GM12801 (cell line): ENCODE data around the gene TESK2.

ENCODE experiments used
- CTCF ChIP-seq: IDR thresholded peaks from one replicate; pipeline ENCODE4 v1.5.1; 2011; ENCODE audit warnings: control low read depth; ENCODE audit not compliant: insufficient read length; ENCODE audit errors: extremely low read depth

The TESK2 gene

DNA sequence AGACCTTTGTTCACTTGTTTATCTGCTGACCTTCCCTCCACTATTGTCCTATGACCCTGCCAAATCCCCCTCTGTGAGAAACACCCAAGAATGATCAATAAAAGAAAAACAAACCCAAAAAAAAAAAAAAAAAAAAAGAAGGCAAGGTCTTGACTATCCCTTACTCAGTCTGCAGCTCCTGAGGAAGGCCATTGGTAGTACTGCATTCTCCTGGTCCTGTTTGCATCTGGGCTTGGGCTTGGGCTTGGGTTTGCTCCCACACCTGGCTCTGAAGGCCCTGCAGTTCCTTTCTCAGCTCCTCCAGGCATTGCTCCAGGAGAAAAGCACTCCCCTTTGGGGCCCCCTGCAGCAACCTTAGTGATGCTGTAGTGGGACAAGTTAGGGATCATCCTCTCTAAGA, 7.3 kb upstream of the TESK2 start:
- no peak for TF ChIP-seq CTCF

- no peak for TF ChIP-seq CTCF
These were observed 2.2 kb upstream of the TESK2 start for GRCh38 chr1:45493116-45493697.

DNA sequence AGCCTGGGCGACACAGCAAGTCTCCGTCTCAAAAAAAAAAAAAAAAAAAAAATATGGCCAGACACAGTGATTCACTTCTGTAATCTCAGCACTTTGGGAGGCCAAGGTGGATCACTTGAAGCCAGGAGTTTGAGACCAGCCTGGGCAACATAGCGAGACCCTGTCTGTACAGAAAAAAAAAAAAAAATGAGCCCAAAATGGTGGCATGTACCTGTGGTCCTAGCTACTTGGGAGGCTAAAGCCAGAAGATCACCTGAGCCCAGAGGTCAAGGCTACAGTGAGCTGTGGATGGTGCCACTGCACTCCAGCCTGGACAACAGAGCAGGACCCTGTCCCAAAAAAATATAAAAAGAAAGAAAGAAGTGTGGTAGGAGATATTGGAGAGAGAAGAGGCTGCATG, 1.7 kb upstream of the TESK2 start:
- TF ChIP-seq CTCF: no peak

GRCh38 chr1:45491487-45492260, 711 bp upstream of the TESK2 start:
- TF ChIP-seq CTCF: no peak

DNA sequence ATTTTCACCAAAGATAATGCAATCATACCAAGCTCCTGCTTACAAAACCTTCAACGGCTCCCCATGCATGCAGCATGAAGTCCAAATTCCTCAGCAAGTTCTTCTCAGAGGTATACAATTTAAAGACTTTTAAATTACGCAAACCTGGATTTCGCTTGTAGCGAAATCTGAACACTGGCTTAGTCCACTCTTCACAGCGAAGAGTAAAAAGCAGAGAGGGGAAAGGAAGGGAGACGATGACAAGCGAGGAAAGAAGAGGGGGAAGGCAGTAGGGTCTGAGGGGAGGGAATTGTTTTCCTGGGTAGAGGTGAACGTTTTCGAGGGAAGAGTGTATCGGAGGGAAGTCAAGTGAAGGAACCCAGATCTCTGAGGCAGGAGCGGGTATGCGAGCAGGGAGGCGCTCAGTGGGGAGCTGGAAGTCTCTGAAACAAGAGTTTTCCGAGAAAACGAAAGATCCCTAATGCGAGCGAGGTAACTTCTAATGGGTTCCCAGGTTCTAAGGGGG, 790 bp downstream of the TESK2 start:
- TF ChIP-seq CTCF: no peak

GRCh38 chr1:45488666-45489377, 2.1 kb downstream of the TESK2 start:
- no peak for TF ChIP-seq CTCF

DNA sequence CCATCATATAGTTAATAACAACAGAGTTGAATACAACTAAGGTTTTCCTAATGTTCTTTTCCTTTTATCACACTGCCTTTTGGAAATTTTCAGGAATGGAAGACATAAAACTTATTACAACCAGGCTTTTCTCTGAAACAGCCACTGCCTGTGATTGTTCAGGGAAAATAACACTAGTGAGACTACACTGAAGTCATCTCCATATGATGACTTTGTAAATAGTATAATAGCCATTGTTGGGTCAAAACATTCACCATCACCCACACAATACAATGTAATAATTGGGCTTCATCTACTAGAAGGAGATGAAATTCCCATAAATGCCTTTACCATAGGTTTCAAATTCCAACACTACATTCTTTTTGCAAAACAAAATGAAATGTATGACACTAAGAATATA, 5.0 kb downstream of the TESK2 start:
- TF ChIP-seq CTCF: no peak
